HUES64 (cell line): ENCODE results near the gene ITGA5.

Experiments
- H3K27ac ChIP-seq: 2 replicates; pipeline ENCODE4 v1.7.0; 2013; ENCODE audit warnings: low read depth, low read length, inconsistent platforms
- H3K27me3 ChIP-seq: 2 replicates; pipeline ENCODE4 v1.6.1; 2013; ENCODE audit warnings: mild to moderate bottlenecking, low read length; ENCODE audit not compliant: insufficient read depth
- H3K36me3 ChIP-seq: 2 replicates; pipeline ENCODE4 v1.6.1; 2013; ENCODE audit warnings: mild to moderate bottlenecking, low read length; ENCODE audit not compliant: insufficient read depth
- H3K4me1 ChIP-seq: 2 replicates; pipeline ENCODE4 v1.6.1; 2013; ENCODE audit warnings: mild to moderate bottlenecking, low read length, moderate library complexity; ENCODE audit not compliant: insufficient read depth
- H3K4me3 ChIP-seq: 2 replicates; pipeline ENCODE4 v1.5.1; 2013; ENCODE audit warnings: mild to moderate bottlenecking, low read length, moderate library complexity
- H3K9ac ChIP-seq: 2 replicates; pipeline ENCODE4 v1.6.1; 2013; ENCODE audit warnings: mild to moderate bottlenecking, low read depth, low read length
- H3K9me3 ChIP-seq: 2 replicates; pipeline ENCODE4 v1.6.1; 2013; ENCODE audit warnings: low read depth, low read length; ENCODE audit not compliant: insufficient read depth
- WGBS: fragments of 150-250, 120-280 bp; methylation state at CpG from one replicate; pipeline ENCODE4 v1.1.7; 2013; ENCODE audit warnings: missing lambda C conversion rate; 5-methylcytosine and 5-hydroxymethylcytosine counted together

The ITGA5 gene

DNA sequence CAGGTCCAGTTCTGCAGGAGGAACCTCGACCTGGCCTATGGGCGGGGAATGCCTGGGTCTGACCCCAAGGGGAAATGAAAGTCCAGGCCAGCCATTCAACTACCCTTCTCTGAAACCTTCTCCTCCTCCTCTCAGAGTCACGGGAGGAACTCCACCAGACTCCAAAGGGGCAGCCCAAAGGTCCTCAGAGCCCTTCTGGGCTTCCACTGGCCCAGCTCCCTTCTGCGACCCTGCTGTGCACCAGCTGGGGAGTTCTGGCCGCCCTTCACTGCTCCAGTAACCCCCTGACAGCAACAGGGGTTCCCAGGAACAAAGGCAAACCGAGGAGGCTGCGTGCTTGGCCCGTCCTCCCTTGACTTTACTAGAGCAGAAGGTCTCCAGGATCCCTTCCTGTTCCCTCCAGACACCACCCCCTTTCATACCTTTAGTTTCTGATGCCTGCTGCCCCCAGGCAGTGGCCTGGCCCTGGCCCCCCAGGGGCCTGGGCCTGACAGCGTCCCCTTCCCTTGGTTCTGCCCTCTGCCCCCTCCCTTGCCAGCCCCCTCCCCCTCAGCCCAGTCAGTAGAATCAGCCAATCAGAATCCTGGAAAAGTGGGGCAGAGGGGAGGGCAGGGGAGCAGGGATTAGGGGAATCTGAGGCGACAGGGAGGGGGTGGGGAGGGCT, 33.7 kb downstream of the ITGA5 start:
- WGBS: 34% methylated on average over 10 of the region's 10 CpGs
- Histone ChIP-seq H3K27me3 (no peaks in the 10 kb centered on the region), H3K9me3 (no peaks in the 10 kb centered on the region), H3K4me1 (peaks cover 60% of the 10 kb centered on the region), H3K9ac (0 out of 2 replicates have a peak overlapping the region, but pooled peaks have one; percentile 17), H3K4me3 (peak overlapping the region; percentile 26; the same call in 1 of the 2 replicates), H3K27ac (peak overlapping the region; percentile 37; the same call in 1 of the 2 replicates), H3K36me3 (peaks cover 4% of the 10 kb centered on the region; the same call in 1 of the 2 replicates)

DNA sequence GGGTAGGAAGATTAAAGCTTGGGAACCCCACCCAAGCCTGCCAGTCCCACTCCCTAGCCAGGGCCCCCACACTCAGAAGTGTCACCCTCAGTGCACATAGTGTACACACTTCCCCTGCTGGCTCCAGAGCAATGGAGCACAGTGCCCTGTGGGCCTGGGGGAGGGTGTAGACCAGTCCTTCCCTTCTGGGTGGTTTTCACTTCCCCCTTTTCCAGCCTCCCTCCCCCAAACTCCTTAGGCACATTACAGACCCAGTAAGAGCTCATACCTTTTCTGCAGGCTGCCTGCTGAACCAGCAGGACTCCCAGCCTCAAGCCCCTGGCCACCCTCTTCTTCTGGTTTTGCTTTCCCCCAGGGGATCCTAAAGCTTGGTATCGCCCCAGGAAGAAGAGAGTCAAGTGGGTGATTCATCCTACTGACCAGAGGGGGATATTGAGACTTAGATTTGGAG, 34.5 kb downstream of the ITGA5 start, which contains the start of gene ZNF385A:
TSS of gene ZNF385A (minus strand) at position 143 of the 451 bp plus-strand sequence. CDS start 219 bp downstream, outside the sequence.
- 82% methylated on average over 1 of the region's 1 CpG for WGBS
- Histone ChIP-seq H3K4me1 (peaks cover 56% of the 10 kb centered on the region), H3K36me3 (peaks cover 4% of the 10 kb centered on the region; the same call in 1 of the 2 replicates), H3K4me3 (peak within 1 kb of the TSS; percentile 26; the same call in 1 of the 2 replicates), H3K9ac (0 out of 2 replicates have a peak within 1 kb of the TSS, but pooled peaks have one; percentile 17), H3K27me3 (no peaks in the 10 kb centered on the region), H3K27ac (peak within 1 kb of the TSS; percentile 37; the same call in 1 of the 2 replicates), H3K9me3 (no peaks in the 10 kb centered on the region)

DNA sequence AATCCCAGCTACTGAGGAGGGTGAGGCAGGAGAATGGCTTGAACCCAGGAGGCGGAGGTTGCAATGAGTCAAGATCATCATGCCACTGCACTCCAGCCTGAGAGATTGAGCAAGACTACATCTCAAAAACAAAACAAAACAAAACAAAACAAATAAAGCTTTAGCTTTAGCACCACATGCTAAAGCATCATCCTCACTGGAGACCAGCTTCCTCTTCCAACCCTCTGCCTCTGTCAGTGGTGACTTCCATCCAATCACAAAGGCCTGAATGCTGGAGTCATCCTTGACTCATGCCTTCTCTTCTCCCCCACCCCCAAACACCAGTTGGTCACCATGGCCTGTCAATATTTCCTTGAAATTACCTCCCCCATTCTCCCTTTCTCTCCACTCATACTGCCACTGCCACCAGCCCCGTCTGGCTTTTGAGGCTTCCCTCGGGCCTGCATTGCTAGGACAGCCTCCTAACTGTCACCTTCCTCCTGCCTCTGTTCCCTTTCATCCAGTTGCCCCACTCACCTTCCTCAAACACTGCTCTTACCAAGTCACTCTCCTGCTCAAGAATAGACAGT, 35.9 kb downstream of the ITGA5 start:
- H3K4me3 ChIP-seq: no peak overlapping the region
- no peak overlapping the region for H3K27ac ChIP-seq
- no peak overlapping the region for H3K9ac ChIP-seq
- peaks cover 50% of the 10 kb centered on the region for H3K4me1 ChIP-seq
- peaks cover 6% of the 10 kb centered on the region; the same call in 1 of the 2 replicates for H3K27me3 ChIP-seq
- peaks cover 4% of the 10 kb centered on the region; the same call in 1 of the 2 replicates for H3K36me3 ChIP-seq
- WGBS: 84% methylated on average over 3 of the region's 3 CpGs
- no peaks in the 10 kb centered on the region for H3K9me3 ChIP-seq

DNA sequence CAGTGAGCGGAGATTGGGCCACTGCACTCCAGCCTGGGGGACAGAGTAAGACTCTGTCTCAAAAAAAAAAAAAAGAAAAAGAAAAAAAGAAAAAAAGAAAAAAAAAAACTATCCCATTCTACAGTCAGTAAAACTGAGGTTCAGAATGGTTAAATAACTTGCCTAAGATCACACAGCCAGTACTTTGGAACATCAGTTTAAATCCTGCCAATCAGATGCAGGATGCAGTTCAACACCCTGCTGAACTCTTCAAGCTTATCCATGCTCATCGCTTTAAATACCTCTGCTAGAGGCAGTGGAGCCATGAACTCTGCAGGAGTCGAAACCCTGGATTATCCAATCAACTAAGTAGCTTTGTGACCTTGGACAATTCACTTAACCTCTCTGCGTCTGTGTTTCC, 37.9 kb downstream of the ITGA5 start:
- Histone ChIP-seq H3K27me3 (peaks cover 13% of the 10 kb centered on the region; the same call in 1 of the 2 replicates), H3K36me3 (peaks cover 10% of the 10 kb centered on the region; the same call in 1 of the 2 replicates), H3K4me1 (peaks cover 30% of the 10 kb centered on the region), H3K4me3 (no peak overlapping the region), H3K27ac (no peak overlapping the region), H3K9me3 (no peaks in the 10 kb centered on the region), H3K9ac (no peak overlapping the region)
- 93% methylated on average over 4 of the region's 4 CpGs for WGBS

DNA sequence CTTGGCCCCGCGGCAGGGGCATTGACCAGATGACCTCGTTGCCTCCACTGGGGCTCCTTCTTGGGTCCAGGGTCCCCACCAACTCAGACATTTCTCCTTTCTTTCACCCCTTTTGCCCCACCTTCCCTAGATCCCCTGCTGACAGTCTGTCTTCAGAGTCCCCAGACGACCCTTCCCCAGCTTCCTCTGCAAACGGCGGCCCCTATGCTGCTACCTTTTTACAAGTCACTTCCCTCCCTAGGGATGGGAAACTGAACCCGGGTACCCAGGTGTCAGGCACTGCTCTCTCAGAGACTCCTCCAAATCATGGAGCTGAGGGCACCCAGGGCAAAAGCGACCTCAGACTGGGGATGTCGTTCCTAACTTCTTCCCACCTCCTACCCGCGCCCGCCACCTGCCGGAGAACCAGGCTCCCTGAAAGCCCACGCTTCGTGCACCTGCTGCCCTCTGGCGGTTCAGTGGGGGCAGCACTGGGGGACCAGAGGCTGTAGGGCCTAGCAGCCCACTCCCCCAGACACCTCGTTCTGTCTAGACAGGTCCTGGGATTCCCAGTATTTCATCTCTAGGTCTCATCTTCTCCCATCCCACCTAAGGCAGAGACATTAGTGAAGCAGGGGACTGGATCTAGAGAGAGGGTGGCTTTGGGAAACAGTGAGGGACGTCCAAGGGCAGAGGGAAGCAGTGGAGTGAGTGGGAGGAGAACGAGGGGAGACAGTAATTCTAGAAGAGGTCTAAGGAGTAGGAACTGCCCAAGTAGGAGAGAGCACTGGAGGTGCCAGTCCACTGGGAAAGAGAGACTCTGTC, 39.5 kb downstream of the ITGA5 start:
- Histone ChIP-seq H3K9ac (no peak overlapping the region), H3K36me3 (peaks cover 10% of the 10 kb centered on the region; the same call in 1 of the 2 replicates), H3K4me1 (peaks cover 17% of the 10 kb centered on the region), H3K4me3 (peak overlapping the region; percentile 53), H3K27ac (no peak overlapping the region), H3K27me3 (peaks cover 13% of the 10 kb centered on the region; the same call in 1 of the 2 replicates), H3K9me3 (no peaks in the 10 kb centered on the region)
- 10% methylated on average over 19 of the region's 19 CpGs for WGBS

DNA sequence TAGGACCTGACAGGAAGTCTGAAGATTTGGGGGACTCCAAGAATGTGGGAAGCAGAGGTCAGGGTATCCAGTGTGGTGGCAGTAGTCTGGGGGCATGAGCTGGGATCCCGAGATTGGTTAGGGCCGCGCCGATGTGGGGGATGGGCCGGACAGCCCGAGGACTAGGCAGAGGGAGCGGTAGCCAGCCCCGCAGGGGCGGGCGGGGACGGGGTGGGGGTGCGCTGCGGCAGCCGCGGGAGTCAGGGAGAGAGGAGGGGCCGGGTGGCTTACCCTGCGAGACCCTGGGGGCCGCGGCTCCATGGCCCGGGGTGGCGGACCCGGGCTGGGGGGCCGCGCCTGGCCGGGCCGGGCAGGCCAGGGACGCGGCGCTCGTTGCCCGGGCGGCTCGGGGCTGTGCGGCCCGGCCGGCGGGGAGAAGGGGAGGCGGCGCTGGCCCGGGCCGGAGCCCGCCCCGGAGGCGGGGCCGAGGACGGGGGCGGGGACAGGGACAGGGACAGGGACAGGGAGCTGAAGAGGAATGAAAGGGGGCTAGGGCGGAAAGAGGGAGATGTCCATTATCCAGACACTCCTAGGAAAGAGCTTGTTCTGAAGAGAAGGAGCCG, 40.2 kb downstream of the ITGA5 start:
- Histone ChIP-seq H3K4me1 (peaks cover 12% of the 10 kb centered on the region; the same call in 1 of the 2 replicates), H3K27me3 (peaks cover 13% of the 10 kb centered on the region; the same call in 1 of the 2 replicates), H3K36me3 (peaks cover 10% of the 10 kb centered on the region; the same call in 1 of the 2 replicates), H3K9me3 (no peaks in the 10 kb centered on the region), H3K4me3 (peak overlapping the region; percentile 53), H3K27ac (no peak overlapping the region), H3K9ac (no peak overlapping the region)
- WGBS: 1% methylated on average over 49 of the region's 49 CpGs

DNA sequence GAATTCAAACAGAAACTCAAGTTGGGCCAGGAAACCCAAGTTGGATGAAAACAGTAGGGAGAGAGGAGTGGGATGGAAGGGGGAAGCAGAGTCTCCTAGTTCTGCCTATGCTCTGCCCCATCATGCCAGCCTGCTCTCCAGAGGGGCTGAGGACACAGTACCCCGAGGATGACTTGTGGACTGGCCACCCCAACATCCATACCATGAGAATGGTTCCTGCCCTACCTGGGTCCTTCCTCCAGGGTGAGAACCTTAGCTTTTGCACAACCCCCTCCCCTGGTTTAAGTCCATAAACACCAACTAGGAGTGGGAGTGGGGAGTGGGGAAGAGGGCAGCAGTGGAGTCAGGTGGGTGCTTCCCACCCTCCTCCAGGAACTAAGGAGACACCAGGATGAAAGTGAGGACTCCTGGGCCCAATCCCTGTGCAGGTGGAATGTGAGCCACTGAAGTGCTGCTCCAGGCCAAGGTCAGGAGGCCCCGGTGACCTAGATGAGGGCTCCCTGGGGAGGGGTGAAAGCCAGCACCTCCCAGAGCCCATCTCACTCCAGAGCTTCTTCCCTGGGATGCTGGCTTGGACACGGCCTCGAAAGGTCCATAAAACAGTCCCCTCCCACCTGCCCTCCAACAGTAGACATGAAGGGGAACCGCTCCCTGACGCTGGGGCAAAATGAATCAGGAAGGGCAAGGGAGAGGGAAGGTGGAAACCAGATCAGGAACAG, 41.1 kb downstream of the ITGA5 start:
- Histone ChIP-seq H3K4me3 (0 out of 2 replicates have a peak overlapping the region, but pooled peaks have one; percentile 53), H3K4me1 (peaks cover 12% of the 10 kb centered on the region; the same call in 1 of the 2 replicates), H3K27ac (no peak overlapping the region), H3K27me3 (peaks cover 13% of the 10 kb centered on the region; the same call in 1 of the 2 replicates), H3K9ac (no peak overlapping the region), H3K9me3 (no peaks in the 10 kb centered on the region), H3K36me3 (peaks cover 10% of the 10 kb centered on the region; the same call in 1 of the 2 replicates)
- 89% methylated on average over 5 of the region's 6 CpGs for WGBS

DNA sequence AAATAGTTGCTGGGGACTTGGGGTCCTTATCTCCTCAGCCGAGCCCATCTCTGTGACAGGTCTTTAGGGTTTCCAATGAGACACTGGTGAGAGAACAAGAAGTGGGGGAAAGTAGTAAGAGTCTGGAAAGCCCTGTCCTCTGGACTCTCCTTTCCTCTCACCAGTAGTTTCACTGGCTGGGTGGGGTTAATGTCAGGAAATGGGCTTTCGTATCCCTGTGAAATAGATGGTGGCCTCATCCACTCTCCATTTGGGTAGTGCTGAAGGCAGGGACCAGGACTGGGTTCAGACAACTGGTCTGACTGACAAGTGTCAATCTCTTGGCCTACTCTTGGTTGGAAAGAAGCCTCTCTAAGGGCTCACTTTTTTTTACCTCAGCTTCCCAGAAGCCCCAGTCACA, 42.1 kb downstream of the ITGA5 start:
- peaks cover 10% of the 10 kb centered on the region; the same call in 1 of the 2 replicates for H3K36me3 ChIP-seq
- no peak overlapping the region for H3K9ac ChIP-seq
- WGBS: 81% methylated on average over 2 of the region's 2 CpGs
- H3K4me3 ChIP-seq: no peak overlapping the region
- H3K9me3 ChIP-seq: no peaks in the 10 kb centered on the region
- H3K27ac ChIP-seq: no peak overlapping the region
- H3K4me1 ChIP-seq: peaks cover 12% of the 10 kb centered on the region; the same call in 1 of the 2 replicates
- H3K27me3 ChIP-seq: peaks cover 13% of the 10 kb centered on the region; the same call in 1 of the 2 replicates

DNA sequence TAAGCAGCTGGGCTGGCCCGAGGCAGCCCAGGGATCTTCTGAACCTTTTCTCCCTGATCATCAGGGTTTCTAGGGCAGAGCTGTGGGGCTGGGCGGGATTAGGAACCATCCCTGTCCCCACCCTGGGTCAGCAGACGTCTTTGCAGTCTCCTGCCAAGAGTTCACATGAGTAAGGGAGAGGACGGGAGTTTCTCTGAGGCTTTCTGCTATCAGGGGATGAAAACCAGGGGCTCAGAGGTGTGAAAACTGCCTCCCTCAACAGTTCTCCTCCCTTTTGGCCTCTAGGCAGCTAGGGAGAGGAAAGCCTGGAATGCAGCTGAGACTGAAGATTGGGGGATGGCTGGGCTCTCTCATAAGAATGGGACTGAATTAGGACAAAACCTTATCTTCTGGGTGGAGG, 42.5 kb downstream of the ITGA5 start:
- WGBS: 81% methylated on average over 4 of the region's 4 CpGs
- H3K36me3 ChIP-seq: peaks cover 10% of the 10 kb centered on the region; the same call in 1 of the 2 replicates

DNA sequence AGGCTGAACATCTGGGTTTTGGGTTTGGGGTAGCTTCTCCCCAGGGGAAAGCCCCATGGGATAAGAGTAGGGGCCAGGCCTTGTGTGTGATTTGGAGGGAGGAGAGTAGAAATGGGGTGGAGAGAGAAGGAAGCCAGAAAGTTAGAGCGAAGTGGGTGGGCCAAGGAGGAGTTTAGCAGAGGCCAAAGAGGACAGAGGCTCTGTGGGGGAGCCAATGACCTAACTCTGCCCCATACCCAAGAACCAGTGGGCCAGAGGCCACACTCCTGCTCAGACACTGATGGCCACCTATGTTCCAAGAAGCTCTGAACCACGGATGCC, 43.8 kb downstream of the ITGA5 start:
- Histone ChIP-seq H3K9ac (no peak overlapping the region), H3K9me3 (no peaks in the 10 kb centered on the region), H3K4me3 (no peak overlapping the region), H3K36me3 (0 out of 2 replicates have a peak, but pooled peaks cover 5% of the 10 kb centered on the region), H3K27me3 (peaks cover 18% of the 10 kb centered on the region; the same call in 1 of the 2 replicates), H3K27ac (no peak overlapping the region), H3K4me1 (peaks cover 12% of the 10 kb centered on the region; the same call in 1 of the 2 replicates)
- WGBS: 85% methylated on average over 2 of the region's 2 CpGs

More for the DNA sequence above, 42.5 kb downstream of the ITGA5 start:
- Histone ChIP-seq H3K27me3 (peaks cover 13% of the 10 kb centered on the region; the same call in 1 of the 2 replicates), H3K9ac (no peak overlapping the region), H3K27ac (no peak overlapping the region), H3K4me3 (no peak overlapping the region), H3K9me3 (no peaks in the 10 kb centered on the region), H3K4me1 (peaks cover 12% of the 10 kb centered on the region; the same call in 1 of the 2 replicates)
